Lower leg skin (tissue), 4 donors: ENCODE results near the gene CACNA1D. TPM values are rescaled to one million over a fixed set of nuclear protein-coding genes. Genes with fewer than 3 reads are reported as not detected.
A peak's percentile ranks its signal among the peaks of the same experiment; 100 is the strongest.

ENCODE experiments used
- DNase-seq, 2 donors: peaks; one replicate each; pipeline ENCODE4 v3.0.0-alpha.2; 2019; ENCODE audit warnings: low spot score in 2 of 2
- H3K4me3 ChIP-seq: fragments of 200-600 bp; sonication (generic); 2 replicates; pipeline ENCODE4 v1.5.1; 2017; ENCODE audit warnings: mild to moderate bottlenecking, low read depth; ENCODE audit not compliant: poor library complexity, severe bottlenecking
- CTCF ChIP-seq, 3 donors: fragments of 450-650 bp; IDR thresholded peaks; one replicate each; pipeline ENCODE4 v1.5.1; 2016; ENCODE audit warnings: antibody characterized with exemption in 3 of 3, mild to moderate bottlenecking in 3 of 3, moderate library complexity in 2 of 3
- POLR2A ChIP-seq, 2 donors: fragments of 450-650 bp; IDR thresholded peaks; one replicate each; pipeline ENCODE4 v1.6.1; 2016 to 2017; ENCODE audit warnings: antibody characterized with exemption in 2 of 2, mild to moderate bottlenecking in 1 of 2, moderate library complexity in 1 of 2
- WGBS, 2 donors: methylation state at CpG; one replicate each; pipeline ENCODE4 v1.1.5; 2018; 5-methylcytosine and 5-hydroxymethylcytosine counted together
- intact Hi-C: fragments of 100-400 bp; cut with DNase I; formaldehyde crosslinking; loops from one replicate; pipeline ENCODE4 v1.15.0; 2023; ENCODE audit warnings: low total_unique reads
- total RNA-seq, 4 donors: library from RNA; depleted of rRNA; stranded (reverse); fragments of >200 nt; gene quantifications; one replicate each; pipeline ENCODE4 v1.1.0, GENCODE V29; 2016

Gene CACNA1D
- total RNA-seq, 4 donors from 2014 or later = 2.4 to 12.5 (median 5.6) TPM

GRCh38 chr3:53846851-53847155 is 352.4 kb downstream of the CACNA1D start:
- H3K4me3 ChIP-seq = no peak overlapping the region
- WGBS, 2 donors = 41 to 60% methylated on average over 10 of the region's 10 CpGs
- DNase-seq = no peak
- intact Hi-C loops = no loop called here
- TF ChIP-seq CTCF (IDR thresholded peaks at IDR 0.05) (no peak), POLR2A (IDR thresholded peaks at IDR 0.05) (no peak)

GRCh38 chr3:53849916-53850315 is 355.5 kb downstream of the CACNA1D start:
- H3K4me3 ChIP-seq = no peak overlapping the region
- TF ChIP-seq POLR2A (IDR thresholded peaks at IDR 0.05) (no peak), CTCF (IDR thresholded peaks at IDR 0.05) (no peak)
- intact Hi-C loops = no loop called here
- DNase-seq = peak in 1 of 2 donors; percentile 48
- 94 to 95% methylated on average over 7 of the region's 7 CpGs for WGBS, 2 donors

GRCh38 chr3:53850895-53851294 is 356.5 kb downstream of the CACNA1D start:
- DNase-seq = no peak
- TF ChIP-seq CTCF (IDR thresholded peaks at IDR 0.05) (no peak), POLR2A (IDR thresholded peaks at IDR 0.05) (no peak)
- intact Hi-C loops = no loop called here
- WGBS, 2 donors = 52 to 59% methylated on average over 5 of the region's 5 CpGs
- no peak overlapping the region for H3K4me3 ChIP-seq

- no peak overlapping the region for H3K4me3 ChIP-seq
- intact Hi-C loops = no loop called here
- no peak for TF ChIP-seq CTCF (IDR thresholded peaks at IDR 0.05)
- no peak for TF ChIP-seq POLR2A (IDR thresholded peaks at IDR 0.05)
- whole genome bisulfite sequencing, 2 donors = 76 to 86% methylated on average over 7 of the region's 7 CpGs
- no peak for DNase-seq
Measured at GRCh38 chr3:53856964-53857363, 362.6 kb downstream of the CACNA1D start.

- DNase-seq = no peak
- 87 to 90% methylated on average over 7 of the region's 7 CpGs for WGBS, 2 donors
- no peak for TF ChIP-seq POLR2A (IDR thresholded peaks at IDR 0.05)
- no peak for TF ChIP-seq CTCF (IDR thresholded peaks at IDR 0.05)
- intact Hi-C loops = no loop called here
- H3K4me3 ChIP-seq = no peak overlapping the region
Measured at GRCh38 chr3:53858096-53858741, 363.8 kb downstream of the CACNA1D start.

GRCh38 chr3:53859178-53859577 is 364.8 kb downstream of the CACNA1D start:
- TF ChIP-seq CTCF (IDR thresholded peaks at IDR 0.05) = no peak
- no peak for TF ChIP-seq POLR2A (IDR thresholded peaks at IDR 0.05)
- H3K4me3 ChIP-seq = no peak overlapping the region
- intact Hi-C loops = no loop called here
- no peak for DNase-seq
- WGBS, 2 donors = 92 to 94% methylated on average over 6 of the region's 6 CpGs
